ENCODE results near the gene GRK2.

GRK2 gene

GRCh38 chr11:67300756-67301312 is 34.6 kb downstream of the GRK2 start:
- TF ChIP-seq CTCF (IDR thresholded peaks at IDR 0.05; ENCODE audit: borderline replicate concordance, control extremely low read depth, extremely low read depth, insufficient read depth, missing control alignments): no peak
- no peak for DNase-seq (ENCODE audit: low spot score)
- in situ Hi-C loops (cut with MboI; ENCODE audit: low sequenced_read_pairs, unreplicated experiment): no loop called here

- no peak for DNase-seq (ENCODE audit: low spot score)
- TF ChIP-seq CTCF (IDR thresholded peaks at IDR 0.05; ENCODE audit: borderline replicate concordance, control extremely low read depth, extremely low read depth, insufficient read depth, missing control alignments): no peak
- in situ Hi-C loops (cut with MboI; ENCODE audit: low sequenced_read_pairs, unreplicated experiment): no loop called here
Observed at GRCh38 chr11:67301313-67301921, 35.1 kb downstream of the GRK2 start.

GRCh38 chr11:67301951-67302516 is 35.8 kb downstream of the GRK2 start:
- no peak for DNase-seq (ENCODE audit: low spot score)
- in situ Hi-C loops (cut with MboI; ENCODE audit: low sequenced_read_pairs, unreplicated experiment): no loop called here
- TF ChIP-seq CTCF (IDR thresholded peaks at IDR 0.05; ENCODE audit: borderline replicate concordance, control extremely low read depth, extremely low read depth, insufficient read depth, missing control alignments): no peak

GRCh38 chr11:67302571-67303131 is 36.4 kb downstream of the GRK2 start:
- DNase-seq (ENCODE audit: low spot score): no peak
- in situ Hi-C loops (cut with MboI; ENCODE audit: low sequenced_read_pairs, unreplicated experiment): no loop called here
- no peak for TF ChIP-seq CTCF (IDR thresholded peaks at IDR 0.05; ENCODE audit: borderline replicate concordance, control extremely low read depth, extremely low read depth, insufficient read depth, missing control alignments)

GRCh38 chr11:67303132-67303834 is 37.0 kb downstream of the GRK2 start, which contains the start of gene SSH3:
Gene SSH3, plus strand, starts transcription at chr11:67303530. Its CDS starts 96 bp downstream, at chr11:67303626.
- peak; percentile 66 for DNase-seq (ENCODE audit: low spot score)
- TF ChIP-seq CTCF (IDR thresholded peaks at IDR 0.05; ENCODE audit: borderline replicate concordance, control extremely low read depth, extremely low read depth, insufficient read depth, missing control alignments): no peak
- in situ Hi-C loops (cut with MboI; ENCODE audit: low sequenced_read_pairs, unreplicated experiment): no loop called here

- DNase-seq (ENCODE audit: low spot score): no peak
- TF ChIP-seq CTCF (IDR thresholded peaks at IDR 0.05; ENCODE audit: borderline replicate concordance, control extremely low read depth, extremely low read depth, insufficient read depth, missing control alignments): no peak
- in situ Hi-C loops (cut with MboI; ENCODE audit: low sequenced_read_pairs, unreplicated experiment): no loop called here
Observed at GRCh38 chr11:67303835-67304411, 37.6 kb downstream of the GRK2 start.

All from GM13976 (cell line).